Astrocyte of the spinal cord (primary cell): Measurements from ENCODE around the gene SLAIN1.

ENCODE experiments used
- DNase-seq: peaks from one replicate; pipeline ENCODE4 v3.0.0; 2011; ENCODE audit warnings: low read depth, low spot score
- H3K4me3 ChIP-seq: 2 replicates; pipeline ENCODE4 v1.5.1; 2011; ENCODE audit warnings: low read depth, mild to moderate bottlenecking, low read length, moderate library complexity
- in situ Hi-C: cut with HindIII; loops from 2 replicates; pipeline ENCODE4 v1.10.0; 2017; ENCODE audit warnings: low sequenced_read_pairs
- TF ChIP-seq, protein P1 (sequence below): IDR thresholded peaks from 2 replicates; pipeline ENCODE4 v1.5.1; 2012; ENCODE audit warnings: low read depth, mild to moderate bottlenecking, low read length, inconsistent platforms

The SLAIN1 gene

DNA sequence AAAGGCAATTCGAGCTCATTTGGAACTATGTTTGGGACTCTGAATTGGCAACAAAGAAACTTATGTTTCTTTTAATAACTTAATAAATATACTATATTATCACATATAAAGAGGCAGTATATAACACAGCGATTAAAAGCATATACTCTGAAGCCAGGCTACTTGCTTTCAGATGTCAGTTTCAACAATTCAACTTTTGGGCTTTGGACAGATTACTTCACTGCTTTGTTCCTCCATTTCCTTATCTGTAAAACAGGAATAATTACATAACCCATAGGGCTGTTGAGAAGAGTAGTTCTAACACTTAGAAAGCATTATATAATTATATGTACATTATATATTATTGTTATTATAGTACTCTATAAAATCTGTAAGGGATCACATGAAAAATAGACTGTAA is 113.9 kb downstream of the SLAIN1 start:
- TF ChIP-seq, protein P1, sequence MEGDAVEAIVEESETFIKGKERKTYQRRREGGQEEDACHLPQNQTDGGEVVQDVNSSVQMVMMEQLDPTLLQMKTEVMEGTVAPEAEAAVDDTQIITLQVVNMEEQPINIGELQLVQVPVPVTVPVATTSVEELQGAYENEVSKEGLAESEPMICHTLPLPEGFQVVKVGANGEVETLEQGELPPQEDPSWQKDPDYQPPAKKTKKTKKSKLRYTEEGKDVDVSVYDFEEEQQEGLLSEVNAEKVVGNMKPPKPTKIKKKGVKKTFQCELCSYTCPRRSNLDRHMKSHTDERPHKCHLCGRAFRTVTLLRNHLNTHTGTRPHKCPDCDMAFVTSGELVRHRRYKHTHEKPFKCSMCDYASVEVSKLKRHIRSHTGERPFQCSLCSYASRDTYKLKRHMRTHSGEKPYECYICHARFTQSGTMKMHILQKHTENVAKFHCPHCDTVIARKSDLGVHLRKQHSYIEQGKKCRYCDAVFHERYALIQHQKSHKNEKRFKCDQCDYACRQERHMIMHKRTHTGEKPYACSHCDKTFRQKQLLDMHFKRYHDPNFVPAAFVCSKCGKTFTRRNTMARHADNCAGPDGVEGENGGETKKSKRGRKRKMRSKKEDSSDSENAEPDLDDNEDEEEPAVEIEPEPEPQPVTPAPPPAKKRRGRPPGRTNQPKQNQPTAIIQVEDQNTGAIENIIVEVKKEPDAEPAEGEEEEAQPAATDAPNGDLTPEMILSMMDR = no peak
- no peak for DNase-seq
- H3K4me3 ChIP-seq = no peak overlapping the region
- in situ Hi-C loops = no loop called here

DNA sequence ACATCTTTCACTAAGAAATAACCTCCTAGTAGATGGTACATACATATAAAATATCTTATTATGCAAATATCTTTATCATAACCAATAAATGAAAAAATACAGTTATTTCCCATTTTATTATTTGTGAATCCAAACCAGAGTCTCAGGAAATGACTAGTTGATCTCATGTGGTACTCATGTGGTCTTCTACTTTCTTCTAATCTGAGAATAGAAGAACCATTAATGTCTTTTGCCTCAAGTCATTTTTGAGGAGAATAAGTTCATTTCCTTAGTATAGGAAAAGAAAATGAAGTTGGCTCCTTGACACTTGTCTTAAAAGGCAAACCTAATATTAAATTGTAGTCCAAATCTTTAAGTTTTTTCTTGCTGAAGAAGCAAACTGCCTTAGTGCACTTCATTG is 114.5 kb downstream of the SLAIN1 start:
- TF ChIP-seq, protein P1 = no peak
- in situ Hi-C loops = no loop called here
- no peak for DNase-seq
- no peak overlapping the region for H3K4me3 ChIP-seq
